Adrenal gland (tissue), 5 donors: ENCODE measurements around the gene KCNH1.

Experiments used
- POLR2A ChIP-seq, 2 donors: fragments of 450-650 bp; IDR thresholded peaks; one replicate each; pipeline ENCODE4 v1.6.1; 2017; ENCODE audit warnings: antibody characterized with exemption in 2 of 2, mild to moderate bottlenecking in 2 of 2, moderate library complexity in 1 of 2
- TF ChIP-seq, protein P1 (sequence below), 6 experiments: fragments of 450-650 bp in 4 of 6; fragments of 200-600 bp in 2 of 6; sonication (generic) in 1 of 6; IDR thresholded peaks; 1 replicate in 5 of 6; 2 replicates in 1 of 6; pipeline versions ENCODE4 v1.5.1 to v1.8.0; 2016 to 2021; ENCODE audit warnings: antibody characterized with exemption in 6 of 6, mild to moderate bottlenecking in 2 of 6, moderate library complexity in 1 of 6
- donor health status: DM: no; HTN: no; CAD: no.

DNA sequence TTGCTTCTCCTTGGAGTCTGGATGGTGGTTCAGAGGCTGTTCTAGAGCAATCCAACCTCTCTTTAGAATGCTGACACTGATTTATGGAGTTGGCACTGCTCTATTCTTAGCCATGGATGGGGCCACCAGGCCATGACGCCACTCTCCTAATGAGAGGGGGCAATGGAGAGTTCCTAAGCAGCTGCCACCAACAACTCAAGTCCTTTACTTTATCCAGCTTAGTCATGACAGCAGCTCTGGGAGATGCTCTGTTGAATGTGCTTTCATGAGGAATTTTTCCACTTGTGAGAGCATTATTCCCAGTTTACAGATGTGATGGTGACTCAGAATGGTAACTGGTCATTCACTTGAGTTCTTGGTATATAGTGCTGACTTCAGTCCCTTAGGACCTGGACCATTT, 438.9 kb downstream of the KCNH1 start:
- TF ChIP-seq, protein P1, sequence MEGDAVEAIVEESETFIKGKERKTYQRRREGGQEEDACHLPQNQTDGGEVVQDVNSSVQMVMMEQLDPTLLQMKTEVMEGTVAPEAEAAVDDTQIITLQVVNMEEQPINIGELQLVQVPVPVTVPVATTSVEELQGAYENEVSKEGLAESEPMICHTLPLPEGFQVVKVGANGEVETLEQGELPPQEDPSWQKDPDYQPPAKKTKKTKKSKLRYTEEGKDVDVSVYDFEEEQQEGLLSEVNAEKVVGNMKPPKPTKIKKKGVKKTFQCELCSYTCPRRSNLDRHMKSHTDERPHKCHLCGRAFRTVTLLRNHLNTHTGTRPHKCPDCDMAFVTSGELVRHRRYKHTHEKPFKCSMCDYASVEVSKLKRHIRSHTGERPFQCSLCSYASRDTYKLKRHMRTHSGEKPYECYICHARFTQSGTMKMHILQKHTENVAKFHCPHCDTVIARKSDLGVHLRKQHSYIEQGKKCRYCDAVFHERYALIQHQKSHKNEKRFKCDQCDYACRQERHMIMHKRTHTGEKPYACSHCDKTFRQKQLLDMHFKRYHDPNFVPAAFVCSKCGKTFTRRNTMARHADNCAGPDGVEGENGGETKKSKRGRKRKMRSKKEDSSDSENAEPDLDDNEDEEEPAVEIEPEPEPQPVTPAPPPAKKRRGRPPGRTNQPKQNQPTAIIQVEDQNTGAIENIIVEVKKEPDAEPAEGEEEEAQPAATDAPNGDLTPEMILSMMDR (IDR thresholded peaks at IDR 0.05) = no peak
- TF ChIP-seq POLR2A (IDR thresholded peaks at IDR 0.05) = no peak
